SU-DHL-6 (cell line): ENCODE data around the gene DRC3.

ENCODE experiments used
- H2AFZ ChIP-seq: fragments of 200-600 bp; sonication (generic); 2 replicates; pipeline ENCODE4 v1.6.1; 2014; ENCODE audit warnings: low read depth, mild to moderate bottlenecking, moderate library complexity, mixed read lengths, antibody characterized with exemption, low read length; ENCODE audit not compliant: severe bottlenecking
- H3F3A ChIP-seq: fragments of 200-600 bp; shearing (Covaris generic); 2 replicates; pipeline ENCODE4 v1.6.0; 2016; ENCODE audit warnings: antibody characterized with exemption, mild to moderate bottlenecking; ENCODE audit not compliant: insufficient read depth
- H3K27ac ChIP-seq: fragments of 200-600 bp; sonication (generic); 2 replicates; pipeline ENCODE4 v1.5.1; 2016; ENCODE audit warnings: low read depth, mild to moderate bottlenecking, low read length, moderate library complexity, mixed read lengths
- H3K27me3 ChIP-seq: fragments of 200-600 bp; sonication (generic), shearing (Covaris generic); 2 replicates; pipeline ENCODE4 v1.6.0; 2014; ENCODE audit warnings: mild to moderate bottlenecking, low read length
- H3K36me3 ChIP-seq: fragments of 200-600 bp; sonication (generic); 2 replicates; pipeline ENCODE4 v1.6.1; 2014; ENCODE audit warnings: mild to moderate bottlenecking, low read length, mixed read lengths
- H3K4me2 ChIP-seq: fragments of 300-600, 200-600 bp; shearing (Covaris generic), sonication (generic); 2 replicates; pipeline ENCODE4 v1.6.0; 2014; ENCODE audit warnings: low read length, low read depth, mild to moderate bottlenecking; ENCODE audit not compliant: poor library complexity, severe bottlenecking
- H3K4me3 ChIP-seq: fragments of 200-600 bp; sonication (generic); 2 replicates; pipeline ENCODE4 v1.5.1; 2014; ENCODE audit warnings: antibody characterized with exemption, low read length, mild to moderate bottlenecking, mixed read lengths; ENCODE audit not compliant: insufficient read depth, poor library complexity, severe bottlenecking
- H3K79me2 ChIP-seq: fragments of 200-600 bp; sonication (generic); 2 replicates; pipeline ENCODE4 v1.6.1; 2014; ENCODE audit warnings: mild to moderate bottlenecking, low read length, moderate library complexity; ENCODE audit not compliant: insufficient read depth
- H3K9ac ChIP-seq: fragments of 200-600 bp; sonication (generic); 2 replicates; pipeline ENCODE4 v1.7.0; 2014; ENCODE audit warnings: mild to moderate bottlenecking, low read length
- H3K9me2 ChIP-seq: fragments of 200-600 bp; sonication (generic); replicated peaks from 2 replicates; pipeline ENCODE4 v1.6.1; 2014; ENCODE audit warnings: low read length; ENCODE audit not compliant: insufficient read depth
- H3K9me3 ChIP-seq: fragments of 200-600 bp; sonication (generic); 2 replicates; pipeline ENCODE4 v1.6.1; 2014; ENCODE audit warnings: low read length, mixed read lengths; ENCODE audit not compliant: insufficient read depth
- H4K20me1 ChIP-seq: fragments of 200-600 bp; sonication (generic); 2 replicates; pipeline ENCODE4 v1.6.1; 2014; ENCODE audit warnings: low read depth, mild to moderate bottlenecking, antibody characterized with exemption, low read length, moderate library complexity, mixed read lengths
- EZH2phosphoT487 ChIP-seq: fragments of 200-600 bp; sonication (generic), shearing (Covaris generic); conservative IDR thresholded peaks from 2 replicates; pipeline ENCODE4 v1.6.1; 2018; ENCODE audit warnings: mild to moderate bottlenecking, antibody characterized with exemption, low read length, moderate library complexity, mixed read lengths
- TF ChIP-seq, protein P1 (sequence below): fragments of 200-600 bp; sonication (generic); IDR thresholded peaks from one replicate; pipeline ENCODE4 v1.5.1; 2017; ENCODE audit warnings: antibody characterized with exemption, mild to moderate bottlenecking, low read length, moderate library complexity; ENCODE audit not compliant: insufficient read depth, poor library complexity, severe bottlenecking

The DRC3 gene

DNA sequence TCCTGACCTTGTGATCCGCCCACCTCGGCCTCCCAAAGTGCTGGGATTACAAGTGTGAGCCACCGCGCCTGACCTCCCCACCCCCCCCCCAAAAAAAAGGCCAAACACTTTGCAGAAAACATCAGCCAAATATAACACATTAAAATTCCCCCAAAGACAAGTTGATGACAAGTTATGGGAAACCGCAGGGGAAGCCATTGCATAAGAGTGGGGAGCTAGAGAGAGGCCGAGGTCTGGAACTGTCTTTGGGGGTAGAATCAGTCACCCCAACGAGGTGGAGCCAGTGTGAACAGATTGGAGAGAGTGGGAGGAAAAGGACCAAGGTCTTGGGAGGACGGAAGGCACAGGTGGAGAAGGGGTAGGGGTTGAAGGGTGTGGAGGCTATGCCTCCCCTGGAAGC, 2.8 kb downstream of the DRC3 start:
- Histone ChIP-seq H3K36me3 (no peaks in the 10 kb centered on the region), H3F3A (no peaks in the 10 kb centered on the region), H3K79me2 (no peaks in the 10 kb centered on the region), H3K27me3 (no peaks in the 10 kb centered on the region), H4K20me1 (no peaks in the 10 kb centered on the region; the same call in 1 of the 2 replicates), H3K9me3 (no peaks in the 10 kb centered on the region), H3K9me2 (no peaks in the 10 kb centered on the region), H3K9ac (no peak overlapping the region), H2AFZ (no peak overlapping the region), H3K4me3 (no peak overlapping the region), H3K4me2 (no peak overlapping the region), H3K27ac (no peak overlapping the region)
- no peak for TF ChIP-seq EZH2phosphoT487
- TF ChIP-seq, protein P1, sequence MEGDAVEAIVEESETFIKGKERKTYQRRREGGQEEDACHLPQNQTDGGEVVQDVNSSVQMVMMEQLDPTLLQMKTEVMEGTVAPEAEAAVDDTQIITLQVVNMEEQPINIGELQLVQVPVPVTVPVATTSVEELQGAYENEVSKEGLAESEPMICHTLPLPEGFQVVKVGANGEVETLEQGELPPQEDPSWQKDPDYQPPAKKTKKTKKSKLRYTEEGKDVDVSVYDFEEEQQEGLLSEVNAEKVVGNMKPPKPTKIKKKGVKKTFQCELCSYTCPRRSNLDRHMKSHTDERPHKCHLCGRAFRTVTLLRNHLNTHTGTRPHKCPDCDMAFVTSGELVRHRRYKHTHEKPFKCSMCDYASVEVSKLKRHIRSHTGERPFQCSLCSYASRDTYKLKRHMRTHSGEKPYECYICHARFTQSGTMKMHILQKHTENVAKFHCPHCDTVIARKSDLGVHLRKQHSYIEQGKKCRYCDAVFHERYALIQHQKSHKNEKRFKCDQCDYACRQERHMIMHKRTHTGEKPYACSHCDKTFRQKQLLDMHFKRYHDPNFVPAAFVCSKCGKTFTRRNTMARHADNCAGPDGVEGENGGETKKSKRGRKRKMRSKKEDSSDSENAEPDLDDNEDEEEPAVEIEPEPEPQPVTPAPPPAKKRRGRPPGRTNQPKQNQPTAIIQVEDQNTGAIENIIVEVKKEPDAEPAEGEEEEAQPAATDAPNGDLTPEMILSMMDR, result no peak

DNA sequence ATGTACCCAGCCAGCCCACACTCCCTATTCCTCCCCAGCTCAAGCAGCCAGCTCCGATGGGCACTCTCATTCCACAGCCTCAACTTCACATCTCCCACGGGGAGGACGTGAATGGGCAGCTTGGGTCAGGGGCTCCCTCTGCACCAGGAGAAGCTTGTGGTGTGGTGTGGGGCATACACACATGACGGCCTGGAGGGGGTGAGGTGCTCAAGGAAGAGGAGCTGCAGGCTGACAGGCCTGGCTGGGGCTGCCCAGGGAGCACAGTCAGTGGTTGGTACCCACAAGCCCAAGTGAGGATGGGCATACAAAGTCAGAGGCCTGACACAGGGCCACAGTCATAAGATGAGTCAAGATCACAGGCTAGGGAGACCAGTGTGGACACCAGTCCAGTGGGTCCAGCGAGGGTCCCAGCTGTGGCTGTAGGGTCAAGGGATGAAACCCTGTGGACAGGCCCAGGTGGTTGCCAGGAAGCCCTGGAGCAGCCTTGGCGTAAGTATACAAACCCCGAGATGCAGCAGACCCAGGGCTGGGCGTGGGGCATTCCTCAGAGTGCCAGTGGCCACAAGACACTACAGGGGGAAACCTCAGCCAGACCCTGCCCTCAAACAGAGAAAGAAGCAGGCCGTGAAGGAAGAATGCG, 4.4 kb downstream of the DRC3 start:
- TF ChIP-seq EZH2phosphoT487, result no peak
- TF ChIP-seq, protein P1, result no peak
- no peak overlapping the region for H3K4me3 ChIP-seq
- H3K9me2 ChIP-seq, result no peaks in the 10 kb centered on the region
- H3K4me2 ChIP-seq, result no peak overlapping the region
- H2AFZ ChIP-seq, result no peak overlapping the region
- H4K20me1 ChIP-seq, result no peaks in the 10 kb centered on the region
- no peak overlapping the region for H3K27ac ChIP-seq
- no peaks in the 10 kb centered on the region for H3K9me3 ChIP-seq
- H3K9ac ChIP-seq, result no peak overlapping the region
- H3K36me3 ChIP-seq, result no peaks in the 10 kb centered on the region
- H3K79me2 ChIP-seq, result no peaks in the 10 kb centered on the region
- H3F3A ChIP-seq, result no peaks in the 10 kb centered on the region
- no peaks in the 10 kb centered on the region for H3K27me3 ChIP-seq

DNA sequence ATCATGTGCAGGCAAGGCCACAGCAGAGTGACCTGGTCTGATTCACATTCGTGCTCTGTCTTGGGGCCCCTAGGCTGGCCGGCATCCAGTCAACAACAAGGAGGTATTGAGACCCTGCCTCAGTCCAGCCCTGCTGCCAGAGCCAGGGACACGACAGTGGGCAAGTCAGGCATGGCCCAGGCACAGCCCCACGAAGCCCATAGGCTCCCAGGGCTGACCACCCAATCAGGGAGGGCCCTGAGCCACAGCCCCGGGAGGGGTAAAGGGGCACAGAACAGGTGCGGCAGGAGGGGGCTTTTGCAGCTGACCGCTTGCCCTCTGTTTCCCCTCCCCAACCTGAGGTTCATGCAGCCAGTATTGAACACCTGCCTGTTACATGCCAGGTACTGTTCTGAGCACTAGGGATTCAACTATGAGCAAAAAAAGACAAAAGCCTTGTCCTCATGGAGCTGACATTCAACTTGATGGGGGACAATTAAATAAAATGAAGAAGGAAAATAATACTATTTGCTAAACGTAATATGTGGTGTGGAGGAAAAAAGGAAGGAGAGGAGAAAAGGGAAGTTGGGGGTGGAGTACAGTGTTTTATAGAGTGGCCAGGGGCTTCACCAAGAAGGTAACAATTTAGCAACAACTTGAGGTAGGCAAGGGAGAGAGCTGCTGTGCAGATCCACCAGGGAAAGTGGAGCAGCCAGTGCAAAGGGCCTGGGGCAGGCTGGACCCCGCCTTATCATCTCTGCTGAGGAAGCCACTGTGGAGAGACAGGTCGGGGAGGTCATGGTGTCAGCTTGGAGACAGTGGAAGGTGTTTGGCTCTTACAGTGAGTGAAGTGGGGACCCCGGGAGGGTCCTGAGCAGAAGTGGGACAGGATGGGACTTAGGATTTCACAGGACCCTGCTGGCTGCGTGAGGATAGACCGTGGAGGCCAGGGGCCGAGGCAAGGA, 6.1 kb downstream of the DRC3 start:
- TF ChIP-seq, protein P1, result no peak
- TF ChIP-seq EZH2phosphoT487, result no peak
- no peaks in the 10 kb centered on the region for H3K27me3 ChIP-seq
- no peaks in the 10 kb centered on the region for H4K20me1 ChIP-seq
- H3K4me3 ChIP-seq, result no peak overlapping the region
- no peak overlapping the region for H3K4me2 ChIP-seq
- no peak overlapping the region for H2AFZ ChIP-seq
- H3K79me2 ChIP-seq, result no peaks in the 10 kb centered on the region
- H3K9me2 ChIP-seq, result no peaks in the 10 kb centered on the region
- H3K36me3 ChIP-seq, result no peaks in the 10 kb centered on the region
- H3K27ac ChIP-seq, result no peak overlapping the region
- no peak overlapping the region for H3K9ac ChIP-seq
- H3K9me3 ChIP-seq, result no peaks in the 10 kb centered on the region
- no peaks in the 10 kb centered on the region for H3F3A ChIP-seq
